D341Med (cell line): ENCODE measurements around the gene CD300A.

Source experiments
- DNase-seq: peaks from one replicate; pipeline ENCODE4 v3.0.0; 2012; ENCODE audit warnings: low spot score

Gene CD300A

DNA sequence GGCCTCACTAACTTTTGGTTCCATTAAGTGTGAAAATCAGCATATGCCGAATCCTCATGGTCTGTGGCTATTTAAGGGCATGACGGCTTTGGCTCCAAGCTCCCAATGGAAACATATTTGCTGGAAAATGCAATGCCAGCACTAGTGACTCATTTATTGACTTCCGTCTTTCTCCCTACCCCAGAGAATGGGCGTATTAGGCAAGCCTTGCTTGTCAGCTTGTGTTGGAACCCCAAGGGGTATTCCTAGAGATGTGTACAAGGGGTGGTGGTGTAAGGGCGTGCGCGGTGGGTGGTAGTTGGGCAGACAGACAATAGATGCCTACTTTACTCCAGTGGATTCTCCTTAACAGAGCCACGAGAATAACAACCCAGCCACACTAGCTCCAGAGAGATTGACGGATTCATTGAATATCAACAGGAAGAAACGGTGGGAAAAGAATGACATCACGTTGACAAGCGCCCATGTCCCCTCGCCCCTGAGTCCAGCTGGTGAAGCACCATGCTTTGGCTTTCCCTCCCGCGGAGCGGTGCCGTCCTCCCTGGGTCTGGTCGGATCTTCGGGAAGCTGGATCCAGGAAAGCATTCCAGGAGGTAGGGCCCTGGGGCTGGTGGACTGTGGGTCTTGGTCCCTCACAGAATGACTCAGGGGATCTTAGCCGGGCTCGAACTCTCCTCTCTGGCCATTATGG lies 54.5 kb downstream of the CD300A start:
- peak; percentile 35 for DNase-seq

GRCh38 chr17:74521701-74522201 lies 55.3 kb downstream of the CD300A start:
- DNase-seq: peak; percentile 33

- DNase-seq: peak; percentile 26
These were observed 56.1 kb downstream of the CD300A start for GRCh38 chr17:74522381-74523105.

- DNase-seq: peak; percentile 25
These were observed 56.9 kb downstream of the CD300A start for GRCh38 chr17:74523308-74523707.

DNA sequence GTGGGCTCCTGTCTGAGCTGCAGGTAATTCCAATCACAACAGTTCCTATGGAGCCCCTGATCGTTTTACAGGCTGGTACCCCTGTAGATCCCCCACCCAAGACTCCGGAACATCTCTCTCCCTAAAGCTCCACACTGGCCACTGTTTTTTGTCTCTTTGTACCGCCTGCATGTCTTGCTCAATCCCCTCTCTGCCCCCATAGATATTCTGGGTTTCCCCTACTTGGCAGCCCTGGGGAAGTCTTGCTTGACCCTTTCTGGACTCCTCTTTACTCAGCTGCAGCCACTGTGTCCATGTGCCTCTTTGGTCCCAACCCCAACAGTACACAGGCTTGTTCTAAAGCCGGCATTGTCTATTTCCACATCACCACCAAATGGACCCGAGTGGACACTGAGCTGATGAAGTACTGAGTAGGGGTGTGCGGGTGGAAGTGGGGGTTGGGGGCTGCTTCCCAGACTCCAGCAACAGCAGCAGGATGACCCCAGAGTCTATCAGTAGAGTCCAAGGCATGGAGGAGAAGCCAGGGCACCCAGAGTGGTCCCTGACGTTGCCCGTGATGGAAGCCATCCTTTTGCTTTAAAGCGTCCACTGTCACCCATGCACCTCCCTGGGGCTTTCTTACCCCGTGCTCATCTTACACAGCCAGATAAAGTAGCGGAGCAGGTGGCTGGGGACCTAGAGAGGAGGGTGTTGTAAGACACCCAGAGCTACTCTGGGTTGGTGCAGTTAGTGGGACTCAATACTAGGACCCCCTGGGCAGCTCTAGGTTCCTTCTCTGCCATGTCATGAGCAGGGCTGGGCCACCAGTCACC lies 58.4 kb downstream of the CD300A start:
- DNase-seq: peak; percentile 24

- no peak for DNase-seq
These were observed 59.0 kb downstream of the CD300A start for GRCh38 chr17:74525465-74525725.

- peak; percentile 12 for DNase-seq
These were observed 59.4 kb downstream of the CD300A start for GRCh38 chr17:74525781-74526288.

DNA sequence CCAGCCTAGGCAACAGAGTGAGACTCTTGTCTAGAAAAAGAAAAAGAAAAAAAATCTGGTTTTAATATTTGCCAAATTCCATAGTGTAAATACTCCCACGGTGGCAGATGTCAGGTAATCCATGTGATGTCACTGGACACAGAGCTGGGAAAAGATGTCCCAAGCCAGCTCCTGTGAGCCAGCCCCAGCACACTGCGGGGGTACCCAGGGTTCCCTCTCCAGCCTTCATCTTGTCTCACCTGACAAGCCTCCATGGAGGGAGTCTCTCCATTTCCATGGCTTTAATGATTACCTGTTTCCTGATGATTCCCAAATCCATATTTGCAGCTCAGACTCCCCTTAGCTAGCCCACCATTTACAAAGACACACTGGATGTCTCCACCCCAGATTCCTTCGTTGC lies 60.2 kb downstream of the CD300A start:
- peak; percentile 22 for DNase-seq

- no peak for DNase-seq
These were observed 60.6 kb downstream of the CD300A start for GRCh38 chr17:74527081-74527480.

GRCh38 chr17:74527756-74528155 lies 61.3 kb downstream of the CD300A start:
- DNase-seq: no peak

- no peak for DNase-seq
These were observed 62.2 kb downstream of the CD300A start for GRCh38 chr17:74528491-74529199.

DNA sequence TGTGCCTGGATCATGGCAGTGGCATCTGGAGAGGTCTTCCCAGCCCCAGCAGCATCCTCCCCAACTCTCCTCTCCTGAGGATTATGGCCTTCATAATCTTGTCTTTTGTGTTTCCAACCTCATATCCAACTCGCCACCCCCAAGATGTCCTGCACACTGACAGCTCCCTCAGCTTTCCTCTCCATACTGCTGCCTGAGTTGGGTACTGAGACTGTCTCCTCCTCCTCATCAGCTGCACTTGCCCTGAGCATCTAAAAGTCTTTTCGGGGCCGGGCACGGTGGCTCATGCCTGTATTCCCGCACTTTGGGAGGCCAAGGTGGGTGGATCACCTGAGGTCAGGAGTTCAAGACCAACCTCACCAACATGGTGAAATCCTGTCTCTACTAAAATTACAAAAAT lies 62.8 kb downstream of the CD300A start:
- DNase-seq: no peak

DNA sequence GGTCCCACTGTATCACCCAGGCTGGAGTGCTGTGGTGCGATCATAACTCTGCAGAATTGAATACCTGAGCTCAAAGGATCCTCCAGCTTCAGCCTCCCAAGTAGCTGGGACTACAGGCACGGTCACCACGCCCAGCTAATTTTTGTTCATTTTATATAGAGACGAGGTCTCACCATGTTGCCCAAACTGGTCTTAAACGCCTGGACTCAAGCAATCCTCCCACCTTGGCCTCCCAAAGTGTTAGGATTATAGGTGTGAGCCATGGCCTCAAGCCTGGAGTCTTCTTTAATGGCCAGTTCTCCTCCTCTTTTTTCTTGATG lies 64.4 kb downstream of the CD300A start:
- DNase-seq: no peak

- DNase-seq: peak; percentile 34
These were observed 64.9 kb downstream of the CD300A start, which contains the start of gene CD300LB for GRCh38 chr17:74531231-74531761. Gene CD300LB, minus strand, starts transcription at chr17:74531475. Its CDS starts 125 bp downstream, at chr17:74531350.

DNA sequence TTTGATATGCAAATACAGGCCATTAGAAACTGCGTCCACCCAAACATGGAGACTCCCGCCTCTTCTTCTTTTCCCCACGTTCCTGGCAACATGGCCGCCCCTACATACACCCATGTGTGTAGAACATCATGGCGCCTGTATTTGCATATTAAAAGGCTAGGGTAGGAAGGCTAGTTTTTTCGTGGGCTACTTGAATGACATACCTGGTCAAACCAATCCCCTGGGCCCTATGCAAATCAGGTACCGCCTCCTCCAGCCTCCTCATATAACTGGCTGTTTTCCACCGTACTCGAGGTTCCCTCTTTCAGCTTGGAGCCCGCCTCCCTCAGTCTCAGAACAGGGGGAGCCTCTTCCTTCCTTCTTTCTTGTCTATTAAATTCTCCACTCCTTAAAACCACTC lies 65.7 kb downstream of the CD300A start:
- no peak for DNase-seq
